Thyroid gland (tissue), 4 donors: ENCODE data around the gene CERKL.

Source experiments
- CTCF ChIP-seq, 6 experiments: fragments of 200-600 bp in 3 of 6; fragments of 450-650 bp in 3 of 6; sonication (generic) in 3 of 6; IDR thresholded peaks; one replicate each; pipeline ENCODE4 v1.5.1; 2016 to 2019; ENCODE audit warnings: antibody characterized with exemption in 6 of 6, mild to moderate bottlenecking in 2 of 6, inconsistent platforms in 1 of 6, moderate library complexity in 1 of 6
- POLR2A ChIP-seq, 2 donors: fragments of 450-650 bp; IDR thresholded peaks; one replicate each; pipeline ENCODE4 v1.6.1; 2017; ENCODE audit warnings: antibody characterized with exemption in 2 of 2, mild to moderate bottlenecking in 2 of 2, moderate library complexity in 1 of 2

GRCh38 chr2:181596556-181596955, 60.3 kb downstream of the CERKL start:
- TF ChIP-seq CTCF (IDR thresholded peaks at IDR 0.05) (no peak), POLR2A (IDR thresholded peaks at IDR 0.05) (no peak)
